HUES48 (cell line): ENCODE data around the gene PRR30.
A peak's percentile ranks its signal among the peaks of the same experiment; 100 is the strongest.
"Not testable (repeated sequence)": the region's sequence is repeated elsewhere in the genome, so short reads cannot be mapped to it uniquely, and the experiment has no call there.

Experiments
- H3K27ac ChIP-seq: one replicate; pipeline ENCODE4 v1.7.0; 2013; ENCODE audit warnings: low read depth, low read length, inconsistent platforms
- H3K27me3 ChIP-seq: 2 replicates; pipeline ENCODE4 v1.6.1; 2013; ENCODE audit warnings: mild to moderate bottlenecking, low read length; ENCODE audit not compliant: control insufficient read depth, insufficient read depth
- H3K36me3 ChIP-seq: 2 replicates; pipeline ENCODE4 v1.6.1; 2013; ENCODE audit warnings: low read length; ENCODE audit not compliant: control insufficient read depth, insufficient read depth
- H3K4me1 ChIP-seq: 2 replicates; pipeline ENCODE4 v1.6.1; 2013; ENCODE audit warnings: mild to moderate bottlenecking, low read length; ENCODE audit not compliant: control insufficient read depth, insufficient read depth
- H3K4me3 ChIP-seq: 2 replicates; pipeline ENCODE4 v1.5.1; 2013; ENCODE audit warnings: mild to moderate bottlenecking, low read depth, low read length
- H3K9ac ChIP-seq: 2 replicates; pipeline ENCODE4 v1.6.1; 2013; ENCODE audit warnings: mild to moderate bottlenecking, low read depth, low read length, moderate library complexity
- H3K9me3 ChIP-seq: 2 replicates; pipeline ENCODE4 v1.6.1; 2013; ENCODE audit warnings: low read length; ENCODE audit not compliant: control insufficient read depth, insufficient read depth

The PRR30 gene

DNA sequence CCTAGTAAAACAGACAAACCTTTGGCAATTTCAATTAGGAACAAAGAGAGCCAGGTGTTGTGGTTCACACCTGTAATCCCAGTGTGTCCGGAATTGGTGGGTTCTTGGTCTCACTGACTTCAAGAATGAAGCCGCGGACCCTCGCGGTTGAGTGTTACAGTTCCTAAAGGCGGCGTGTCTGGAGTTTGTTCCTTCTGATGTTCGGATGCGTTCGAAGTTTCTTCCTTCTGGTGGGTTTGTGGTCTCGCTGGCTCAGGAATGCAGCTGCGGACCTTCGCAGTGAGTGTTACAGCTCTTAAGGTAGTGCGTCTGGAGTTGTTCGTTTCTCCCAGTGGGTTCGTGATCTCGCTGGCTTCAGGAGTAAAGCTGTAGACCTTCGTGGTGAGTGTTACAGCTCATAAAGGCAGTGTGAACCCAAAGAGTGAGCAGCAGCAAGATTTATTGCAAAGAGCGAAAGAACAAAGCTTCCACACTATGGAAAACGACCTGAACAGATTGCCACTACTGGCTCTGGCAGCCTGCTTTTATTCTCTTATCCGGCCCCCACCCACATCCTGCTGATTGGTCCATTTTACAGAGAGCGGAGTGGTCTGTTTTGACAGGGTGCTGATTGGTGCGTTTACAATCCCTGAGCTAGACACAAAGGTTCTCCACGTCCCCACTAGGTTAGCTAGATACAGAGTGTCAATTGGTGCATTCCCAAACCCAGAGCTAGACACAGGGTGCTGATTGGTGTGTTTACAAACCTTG is 28.4 kb downstream of the PRR30 start:
- H3K9ac ChIP-seq, H3K4me3 ChIP-seq, H3K36me3 ChIP-seq: not testable (repeated sequence)

DNA sequence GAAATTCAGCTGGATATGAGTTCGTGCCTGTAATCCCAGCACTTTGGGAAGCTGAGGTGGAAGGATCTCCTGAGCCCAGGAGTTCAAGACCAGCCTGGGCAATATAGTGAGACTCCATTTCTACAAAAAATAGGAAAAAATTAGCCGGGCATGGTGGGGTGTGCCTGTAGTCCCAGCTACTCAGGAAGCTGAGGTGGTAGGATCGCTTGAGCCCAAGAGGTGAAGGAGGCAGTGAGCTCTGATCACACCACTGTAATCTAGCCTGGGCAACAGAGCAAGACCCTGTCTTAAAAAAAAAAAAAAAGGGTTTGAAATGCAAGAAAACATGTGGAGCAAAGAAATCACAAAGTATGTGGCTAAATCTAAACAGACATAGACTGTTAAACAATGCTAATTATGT is 30.1 kb downstream of the PRR30 start:
- no peaks in the 10 kb centered on the region for H3K9me3 ChIP-seq
- no peak overlapping the region for H3K9ac ChIP-seq
- H3K4me1 ChIP-seq = no peaks in the 10 kb centered on the region
- H3K4me3 ChIP-seq = no peak overlapping the region
- H3K27me3 ChIP-seq = no peaks in the 10 kb centered on the region
- no peak overlapping the region for H3K27ac ChIP-seq
- H3K36me3 ChIP-seq = no peaks in the 10 kb centered on the region

More for the DNA sequence above, 28.4 kb downstream of the PRR30 start:
- not testable (repeated sequence) for H3K4me1 ChIP-seq, H3K27me3 ChIP-seq, H3K9me3 ChIP-seq, H3K27ac ChIP-seq

DNA sequence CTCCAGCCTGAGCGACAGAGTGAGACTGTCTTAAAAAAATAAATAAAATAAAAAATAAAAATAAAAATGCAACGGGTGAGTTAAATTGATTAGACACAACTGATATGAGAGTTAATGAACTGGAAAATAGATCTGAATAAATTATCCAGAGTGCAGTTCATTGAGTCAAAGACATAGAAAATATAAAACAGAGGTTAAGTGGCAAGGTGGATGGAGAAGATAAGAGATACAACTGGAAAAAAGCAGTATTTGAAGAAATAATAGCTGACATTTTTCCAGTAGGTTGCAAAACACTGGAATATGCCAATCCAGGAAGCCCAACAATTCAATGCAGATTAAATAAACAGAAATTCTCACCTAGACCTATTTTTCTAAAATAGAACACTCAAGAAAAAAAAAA is 31.0 kb downstream of the PRR30 start:
- no peak overlapping the region for H3K27ac ChIP-seq
- H3K9ac ChIP-seq = no peak overlapping the region
- no peaks in the 10 kb centered on the region for H3K4me1 ChIP-seq
- H3K9me3 ChIP-seq = no peaks in the 10 kb centered on the region
- no peaks in the 10 kb centered on the region for H3K27me3 ChIP-seq
- no peak overlapping the region for H3K4me3 ChIP-seq
- no peaks in the 10 kb centered on the region for H3K36me3 ChIP-seq

DNA sequence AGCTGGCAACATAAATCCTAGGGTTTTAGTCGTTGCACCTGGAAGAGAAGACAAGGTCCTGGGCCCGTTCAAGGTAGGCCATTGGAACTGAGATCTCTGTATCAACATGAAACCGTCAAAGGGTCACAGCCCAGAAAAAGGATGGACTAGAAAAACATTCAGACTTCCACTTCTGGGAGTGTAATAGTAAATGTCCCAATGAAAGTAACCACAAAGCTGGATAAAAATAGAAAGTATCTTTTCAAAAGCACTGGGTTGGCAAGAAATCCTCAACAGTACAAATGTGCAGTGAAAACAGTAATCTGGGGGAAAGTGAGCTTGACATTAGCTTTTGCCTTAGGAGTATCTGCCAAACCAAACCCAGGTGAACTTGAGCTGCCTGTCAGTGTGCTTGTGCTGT is 33.2 kb downstream of the PRR30 start:
- no peak overlapping the region for H3K4me3 ChIP-seq
- H3K27me3 ChIP-seq = no peaks in the 10 kb centered on the region
- no peaks in the 10 kb centered on the region for H3K36me3 ChIP-seq
- no peak overlapping the region for H3K27ac ChIP-seq
- no peaks in the 10 kb centered on the region for H3K4me1 ChIP-seq
- no peaks in the 10 kb centered on the region for H3K9me3 ChIP-seq
- H3K9ac ChIP-seq = no peak overlapping the region

DNA sequence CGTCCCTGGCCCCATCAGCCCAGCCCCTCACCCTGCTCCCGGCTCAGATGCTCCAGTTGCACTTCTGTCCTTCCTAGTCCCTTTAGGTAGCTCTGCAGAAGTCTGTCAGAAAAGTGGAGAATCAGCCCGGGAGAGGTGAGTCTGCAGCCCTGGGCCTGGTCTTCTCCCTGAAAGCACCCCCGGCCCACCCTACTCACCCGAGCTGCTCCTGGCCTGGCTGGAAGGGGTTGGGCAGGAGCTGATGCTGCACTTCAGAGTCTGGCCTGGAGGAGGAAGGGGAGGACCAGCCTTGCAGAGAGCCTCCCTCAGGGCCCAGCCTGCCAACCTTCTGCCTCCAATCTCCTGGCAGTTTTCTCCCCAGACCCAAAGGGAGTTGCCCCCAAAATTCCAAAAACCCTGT is 36.9 kb downstream of the PRR30 start:
- no peaks in the 10 kb centered on the region for H3K36me3 ChIP-seq
- no peaks in the 10 kb centered on the region for H3K27me3 ChIP-seq
- H3K9ac ChIP-seq = no peak overlapping the region
- no peak overlapping the region for H3K4me3 ChIP-seq
- H3K4me1 ChIP-seq = no peaks in the 10 kb centered on the region
- no peaks in the 10 kb centered on the region for H3K9me3 ChIP-seq
- H3K27ac ChIP-seq = no peak overlapping the region

DNA sequence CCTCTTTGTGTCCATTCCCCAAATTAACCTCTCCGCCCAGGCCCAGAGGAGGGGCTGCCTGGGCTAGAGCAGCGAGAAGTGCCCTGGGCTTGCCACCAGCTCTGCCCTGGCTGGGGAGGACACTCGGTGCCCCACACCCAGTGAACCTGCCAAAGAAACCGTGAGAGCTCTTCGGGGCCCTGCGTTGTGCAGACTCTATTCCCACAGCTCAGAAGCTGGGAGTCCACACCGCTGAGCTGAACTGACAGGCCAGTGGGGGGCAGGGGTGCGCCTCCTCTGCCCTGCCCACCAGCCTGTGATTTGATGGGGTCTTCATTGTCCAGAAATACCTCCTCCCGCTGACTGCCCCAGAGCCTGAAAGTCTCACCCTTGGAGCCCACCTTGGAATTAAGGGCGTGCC is 39.2 kb downstream of the PRR30 start:
- H3K27me3 ChIP-seq = no peaks in the 10 kb centered on the region
- no peaks in the 10 kb centered on the region for H3K36me3 ChIP-seq
- no peak overlapping the region for H3K27ac ChIP-seq
- no peaks in the 10 kb centered on the region for H3K9me3 ChIP-seq
- no peak overlapping the region for H3K4me3 ChIP-seq
- H3K9ac ChIP-seq = no peak overlapping the region
- peaks cover 8% of the 10 kb centered on the region; the same call in 1 of the 2 replicates for H3K4me1 ChIP-seq

DNA sequence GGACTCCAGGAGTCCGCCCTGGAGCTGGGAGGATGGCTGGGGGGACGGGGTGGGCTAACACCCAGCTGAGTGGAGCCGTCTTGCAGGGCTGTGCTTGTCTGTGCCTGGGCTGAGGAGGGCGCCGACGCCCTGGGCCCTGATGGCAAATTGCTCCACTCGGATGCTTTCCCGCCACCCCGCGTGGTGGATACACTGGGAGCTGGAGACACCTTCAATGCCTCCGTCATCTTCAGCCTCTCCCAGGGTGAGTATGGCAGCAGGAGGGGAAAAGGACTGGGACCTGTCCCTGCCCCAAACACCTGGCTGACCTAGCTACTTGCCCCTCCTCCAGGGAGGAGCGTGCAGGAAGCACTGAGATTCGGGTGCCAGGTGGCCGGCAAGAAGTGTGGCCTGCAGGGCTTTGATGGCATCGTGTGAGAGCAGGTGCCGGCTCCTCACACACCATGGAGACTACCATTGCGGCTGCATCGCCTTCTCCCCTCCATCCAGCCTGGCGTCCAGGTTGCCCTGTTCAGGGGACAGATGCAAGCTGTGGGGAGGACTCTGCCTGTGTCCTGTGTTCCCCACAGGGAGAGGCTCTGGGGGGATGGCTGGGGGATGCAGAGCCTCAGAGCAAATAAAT is 39.8 kb downstream of the PRR30 start:
- no peak overlapping the region for H3K27ac ChIP-seq
- H3K4me1 ChIP-seq = peaks cover 8% of the 10 kb centered on the region; the same call in 1 of the 2 replicates
- no peak overlapping the region for H3K4me3 ChIP-seq
- H3K36me3 ChIP-seq = no peaks in the 10 kb centered on the region
- no peak overlapping the region for H3K9ac ChIP-seq
- H3K9me3 ChIP-seq = no peaks in the 10 kb centered on the region
- H3K27me3 ChIP-seq = no peaks in the 10 kb centered on the region

DNA sequence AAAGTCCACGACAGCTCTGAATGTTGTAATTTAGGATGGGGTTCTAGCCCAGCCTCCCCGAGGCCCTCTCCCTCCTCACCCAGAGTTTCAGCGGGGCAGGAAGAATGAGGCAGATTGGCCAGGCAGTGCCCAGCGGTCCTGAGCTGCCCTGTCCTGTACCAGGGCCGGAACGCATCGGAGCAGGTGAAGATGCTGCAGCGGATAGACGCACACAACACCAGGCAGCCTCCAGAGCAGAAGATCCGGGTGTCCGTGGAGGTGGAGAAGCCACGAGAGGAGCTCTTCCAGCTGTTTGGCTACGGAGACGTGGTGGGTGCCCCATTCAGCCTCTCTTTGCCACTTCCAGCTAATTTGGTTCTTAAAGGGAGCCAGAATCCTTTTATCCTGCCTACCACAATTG is 41.9 kb downstream of the PRR30 start:
- H3K27me3 ChIP-seq = no peaks in the 10 kb centered on the region
- H3K36me3 ChIP-seq = no peaks in the 10 kb centered on the region
- no peaks in the 10 kb centered on the region for H3K9me3 ChIP-seq
- no peak overlapping the region for H3K4me3 ChIP-seq
- H3K9ac ChIP-seq = no peak overlapping the region
- peaks cover 8% of the 10 kb centered on the region; the same call in 1 of the 2 replicates for H3K4me1 ChIP-seq
- no peak overlapping the region for H3K27ac ChIP-seq

DNA sequence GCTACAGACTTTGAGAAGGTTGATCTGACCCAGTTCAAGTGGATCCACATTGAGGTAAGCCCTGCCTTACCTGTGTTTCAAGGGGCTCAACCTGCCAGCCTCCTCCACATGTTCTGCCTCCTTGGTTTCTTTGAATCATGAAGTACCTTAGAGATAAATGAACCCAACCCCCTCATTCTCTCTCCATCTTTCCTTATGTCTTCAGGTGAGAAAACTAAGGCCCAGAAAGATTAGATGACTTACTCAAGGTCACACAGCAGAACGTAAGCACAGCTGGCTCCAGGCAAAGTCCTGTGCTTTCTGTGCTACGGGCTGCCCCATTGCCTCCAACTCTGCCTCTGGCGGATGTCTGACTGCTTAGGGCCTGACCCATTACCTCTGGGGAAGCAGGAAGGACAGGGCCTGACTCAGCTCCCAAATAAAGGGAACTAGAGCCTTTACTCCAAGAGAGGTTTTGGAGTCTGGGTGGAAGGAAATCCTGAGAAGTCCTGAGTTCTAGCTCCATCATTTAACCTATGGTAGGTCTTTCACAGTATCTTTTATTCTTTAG is 42.4 kb downstream of the PRR30 start:
- no peak overlapping the region for H3K27ac ChIP-seq

DNA sequence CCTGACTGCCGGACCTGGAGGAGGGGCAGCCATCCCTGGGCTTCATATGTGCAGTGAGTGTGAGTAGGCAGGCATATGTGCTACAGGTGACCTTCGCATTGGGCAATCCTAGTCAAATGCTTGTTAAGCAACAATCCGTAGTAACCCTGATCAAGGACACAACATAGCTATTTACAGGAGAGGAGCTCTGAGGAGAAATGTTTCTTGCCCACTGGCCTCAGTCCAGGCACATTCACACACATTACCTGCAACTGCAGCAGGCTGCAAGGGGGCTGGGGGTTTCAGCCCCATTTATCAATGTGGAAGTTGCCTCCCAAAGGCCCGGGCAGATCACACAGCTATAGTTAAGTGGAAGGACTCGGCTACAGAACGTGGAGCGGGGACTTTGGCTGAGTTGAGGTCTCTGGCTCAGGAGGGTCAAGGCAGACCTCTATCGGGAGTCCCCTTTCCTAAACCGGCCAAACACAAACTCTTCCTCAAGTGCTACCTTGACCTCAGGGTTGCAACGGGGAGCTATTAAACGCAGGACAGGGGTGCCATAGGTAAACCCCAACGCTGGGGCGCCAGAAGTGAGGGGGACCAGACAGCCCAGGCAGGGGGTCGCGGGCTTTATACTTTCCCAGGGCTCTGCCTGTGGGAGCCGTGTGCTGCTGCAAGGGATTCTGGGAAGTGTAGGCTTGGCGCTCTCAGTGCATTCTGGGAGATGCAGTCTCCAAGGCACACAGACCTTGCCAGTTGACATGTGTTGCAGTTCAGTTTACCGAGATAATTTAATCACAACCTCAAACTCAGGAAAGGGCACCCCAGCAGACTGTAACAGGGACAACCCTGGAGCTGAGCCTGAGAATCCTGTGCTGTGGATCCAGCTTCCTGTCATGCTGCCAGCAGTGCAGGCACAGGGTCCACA is 43.2 kb downstream of the PRR30 start:
- Histone ChIP-seq H3K4me1 (peaks cover 8% of the 10 kb centered on the region; the same call in 1 of the 2 replicates), H3K4me3 (peak overlapping the region; percentile 46; the same call in 1 of the 2 replicates), H3K36me3 (no peaks in the 10 kb centered on the region), H3K27me3 (no peaks in the 10 kb centered on the region), H3K9ac (no peak overlapping the region), H3K27ac (no peak overlapping the region), H3K9me3 (no peaks in the 10 kb centered on the region)

More for the DNA sequence above, 42.4 kb downstream of the PRR30 start:
- Histone ChIP-seq H3K4me3 (no peak overlapping the region), H3K4me1 (peaks cover 8% of the 10 kb centered on the region; the same call in 1 of the 2 replicates), H3K9ac (no peak overlapping the region), H3K9me3 (no peaks in the 10 kb centered on the region), H3K36me3 (no peaks in the 10 kb centered on the region), H3K27me3 (no peaks in the 10 kb centered on the region)
